GM18508 (cell line): Measurements from ENCODE around the gene DDX18.

Experiments used
- ATAC-seq: cut with Tn5 transposase; IDR thresholded peaks from one replicate; pipeline ENCODE4 v1.9.1; 2021; ENCODE audit warnings: moderate number of reproducible peaks; ENCODE audit not compliant: insufficient read depth, unreplicated experiment

DDX18 gene

DNA sequence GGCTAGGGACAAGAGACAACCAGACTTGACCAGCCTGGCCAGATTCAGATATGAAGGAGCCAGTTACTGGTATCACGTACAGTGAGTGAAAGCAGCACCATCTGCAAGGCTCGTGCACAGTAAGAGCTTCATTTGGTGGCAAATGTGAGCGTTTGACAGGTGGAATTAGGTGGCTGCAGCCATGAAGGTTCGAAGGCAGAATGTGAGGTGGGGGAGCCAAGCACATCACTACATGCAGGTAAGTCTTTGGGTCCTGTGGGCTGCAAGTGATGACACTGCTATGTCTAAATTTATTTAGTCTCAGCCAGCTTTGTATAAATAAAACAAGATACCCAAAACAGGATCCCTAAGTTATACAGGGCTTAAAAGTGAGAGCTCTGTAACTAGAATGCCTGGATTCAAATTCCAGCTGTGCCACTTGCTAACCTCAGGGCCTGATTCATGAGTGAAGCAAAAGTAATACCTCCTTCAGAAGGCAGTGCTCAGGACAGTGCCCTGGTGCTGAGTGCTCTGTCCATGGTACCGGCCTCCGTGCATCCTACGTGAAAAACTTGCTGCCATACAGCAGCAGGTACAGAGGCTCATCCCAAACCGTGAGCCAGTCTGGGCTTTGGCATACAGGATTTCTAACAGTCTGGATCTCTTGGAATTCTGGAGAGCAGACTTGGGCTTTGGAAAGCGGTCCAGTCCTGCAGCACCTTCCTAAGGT, 18.6 kb downstream of the DDX18 start:
- ATAC-seq = no peak

DNA sequence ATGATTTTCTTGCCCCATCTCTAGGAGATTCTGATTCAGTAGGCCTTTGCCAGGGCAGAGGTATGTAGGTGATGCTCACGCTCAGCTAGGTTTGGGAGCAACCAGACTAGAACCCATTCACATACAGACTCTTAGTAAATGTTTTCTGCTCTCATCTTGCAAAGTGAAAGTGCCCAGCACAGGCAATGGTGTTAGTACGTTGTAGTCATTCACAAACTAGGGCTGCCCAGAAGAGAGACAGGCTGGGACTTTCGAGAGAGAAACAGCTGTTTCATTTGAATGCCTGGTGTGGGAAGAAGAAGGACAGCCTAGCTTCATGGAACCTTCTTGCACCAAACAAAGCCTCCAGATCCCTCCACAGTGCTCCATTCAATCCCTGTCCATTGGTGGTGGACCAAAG, 19.4 kb downstream of the DDX18 start:
- ATAC-seq = peak; percentile 42

DNA sequence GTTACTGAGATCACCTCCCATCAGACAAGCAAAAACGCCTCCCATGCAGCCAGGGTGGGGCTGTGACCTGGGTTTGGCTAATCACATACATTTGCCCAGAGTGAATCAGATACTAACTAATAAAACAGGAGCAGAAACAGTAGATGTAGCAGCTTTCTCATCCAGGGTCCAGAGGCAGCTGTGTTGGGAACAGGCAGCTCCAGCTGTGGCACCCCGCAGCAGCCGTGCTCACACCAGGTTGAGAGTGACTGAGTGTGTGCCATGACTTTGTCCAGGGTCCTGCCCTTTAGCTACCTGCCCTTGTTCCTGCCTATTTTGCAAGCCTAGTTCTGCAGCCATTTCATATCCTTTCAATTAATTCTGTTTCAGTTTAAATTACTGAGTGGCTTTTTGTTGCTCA, 20.5 kb downstream of the DDX18 start:
- no peak for ATAC-seq

DNA sequence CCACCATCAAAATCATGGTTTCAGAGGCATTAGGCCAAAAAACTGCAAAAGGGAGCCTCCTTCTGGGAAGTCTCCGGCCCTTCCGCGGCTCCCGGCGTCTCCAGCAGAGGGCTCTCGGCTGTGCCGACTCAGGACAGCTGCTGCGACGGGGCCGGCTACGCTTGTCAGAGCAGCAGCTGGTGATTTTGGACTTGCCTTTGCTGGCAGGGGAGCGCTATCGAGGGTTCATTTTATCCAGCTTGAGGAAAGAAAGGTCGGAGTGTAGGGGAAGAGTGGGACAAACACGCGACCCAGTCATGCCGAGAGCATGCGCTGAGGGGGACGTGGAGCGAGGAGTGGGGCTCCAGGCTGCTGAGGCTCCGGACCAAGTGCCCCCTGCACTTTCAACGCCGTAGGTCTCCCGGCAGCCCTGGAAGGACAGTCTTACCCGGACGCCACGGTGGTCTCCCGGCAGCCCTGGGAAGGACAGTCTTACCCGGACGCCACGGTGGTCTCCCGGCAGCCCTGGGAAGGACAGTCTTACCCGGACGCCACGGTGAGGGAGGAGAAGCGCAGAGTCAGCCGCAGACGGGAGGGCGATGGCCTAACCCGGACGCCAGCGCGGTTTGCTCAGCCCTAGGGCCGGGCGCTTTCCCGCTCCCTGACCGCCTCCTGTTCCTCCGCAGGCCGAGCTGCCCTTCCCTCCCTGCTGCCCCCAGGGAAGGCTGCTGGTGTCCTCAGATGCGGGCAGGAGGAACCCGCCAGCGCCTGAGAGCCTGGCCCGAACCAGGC, 21.7 kb downstream of the DDX18 start:
- ATAC-seq = peak; percentile 58

DNA sequence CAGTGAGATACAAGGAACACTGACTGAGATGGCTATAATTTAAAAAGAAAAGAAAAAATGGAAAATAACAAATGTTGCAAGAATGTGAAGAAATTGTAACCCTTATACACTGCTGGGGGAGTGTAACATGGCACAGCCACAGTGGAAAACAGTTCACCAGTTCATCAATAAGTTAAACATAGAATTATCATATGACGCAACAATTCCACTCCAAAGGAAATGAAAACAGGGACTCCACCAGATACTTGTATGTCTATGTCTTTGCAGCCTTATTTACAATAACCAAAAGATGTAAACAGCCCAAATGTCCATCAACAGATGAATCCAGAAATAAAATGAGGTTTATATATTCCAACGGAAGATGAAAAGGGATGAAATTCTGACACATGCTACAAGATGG, 30.8 kb downstream of the DDX18 start:
- ATAC-seq = no peak

DNA sequence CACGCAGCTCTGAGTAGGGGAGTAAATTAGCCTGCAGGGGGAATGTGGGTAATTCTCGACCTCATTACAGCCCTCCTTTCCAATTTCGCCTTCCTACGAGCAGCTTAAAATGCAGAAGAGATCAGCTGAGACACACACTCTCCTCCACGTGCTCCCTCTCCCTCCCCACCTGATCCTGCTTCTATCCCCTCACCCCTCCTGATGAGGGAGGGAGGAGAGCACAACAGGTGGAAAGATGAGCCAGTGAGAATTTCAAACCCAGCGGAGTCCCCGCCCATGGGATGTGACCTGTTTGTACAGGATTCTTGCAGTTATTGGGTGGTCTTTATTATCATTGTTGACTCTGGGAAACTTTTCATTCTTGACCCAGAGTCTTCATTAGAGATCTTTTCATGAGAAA, 35.5 kb downstream of the DDX18 start:
- no peak for ATAC-seq

DNA sequence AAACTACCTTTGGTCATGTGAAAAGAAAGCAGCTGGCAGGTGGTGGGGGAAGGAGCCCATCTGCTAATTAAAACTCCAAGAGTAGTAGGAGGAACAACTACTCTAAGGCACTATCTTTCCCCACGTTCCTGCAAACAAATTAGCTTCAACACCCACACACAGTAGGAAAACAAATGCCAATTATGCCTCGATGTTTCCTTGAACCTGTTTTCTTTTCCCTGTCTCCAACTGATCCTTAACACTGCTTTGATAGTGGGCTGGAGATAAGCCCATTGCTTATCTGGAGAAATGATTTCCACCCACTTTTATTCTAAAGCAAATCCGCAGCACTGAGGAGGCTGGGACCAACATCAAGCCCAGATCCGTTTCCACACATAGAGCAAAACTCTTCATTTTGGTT, 36.0 kb downstream of the DDX18 start:
- ATAC-seq = no peak

DNA sequence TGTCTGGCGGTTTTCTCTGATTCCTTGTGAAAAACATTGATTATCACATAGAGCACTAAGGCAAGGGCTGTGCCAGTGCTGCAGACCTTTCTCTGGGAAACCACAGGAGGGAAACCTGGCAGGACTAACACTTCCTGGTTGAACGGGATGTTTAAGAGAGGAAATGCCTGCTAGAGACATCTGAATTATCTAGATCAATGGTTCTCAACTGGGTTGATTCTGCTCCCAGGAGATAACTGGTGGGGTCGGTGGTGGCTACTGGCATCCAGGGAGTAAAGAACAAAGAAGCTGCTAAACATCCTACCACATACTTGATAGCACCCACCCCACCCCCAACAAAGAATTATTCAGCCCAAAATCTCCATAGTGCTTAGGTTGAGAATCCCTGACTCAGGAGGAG, 37.5 kb downstream of the DDX18 start:
- ATAC-seq = no peak

DNA sequence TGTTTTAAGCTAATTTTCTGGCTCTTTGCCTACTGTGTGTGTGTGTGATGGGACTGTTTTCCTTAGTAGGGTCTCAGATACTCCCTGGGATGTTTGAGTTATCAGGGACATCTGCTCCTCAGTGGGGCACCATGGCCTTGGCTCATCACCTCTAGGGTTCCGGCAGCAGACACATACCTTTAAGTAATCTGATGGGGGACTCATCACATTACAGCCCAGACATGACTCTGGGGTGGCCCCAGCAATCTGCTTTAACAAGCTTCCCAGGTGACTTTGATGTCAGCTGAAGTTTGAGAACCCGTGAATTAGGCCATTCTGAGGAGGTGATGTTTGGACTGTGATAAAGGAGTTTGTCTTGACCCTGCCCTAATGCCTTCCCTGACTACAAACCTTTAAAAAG, 38.8 kb downstream of the DDX18 start:
- ATAC-seq = no peak

DNA sequence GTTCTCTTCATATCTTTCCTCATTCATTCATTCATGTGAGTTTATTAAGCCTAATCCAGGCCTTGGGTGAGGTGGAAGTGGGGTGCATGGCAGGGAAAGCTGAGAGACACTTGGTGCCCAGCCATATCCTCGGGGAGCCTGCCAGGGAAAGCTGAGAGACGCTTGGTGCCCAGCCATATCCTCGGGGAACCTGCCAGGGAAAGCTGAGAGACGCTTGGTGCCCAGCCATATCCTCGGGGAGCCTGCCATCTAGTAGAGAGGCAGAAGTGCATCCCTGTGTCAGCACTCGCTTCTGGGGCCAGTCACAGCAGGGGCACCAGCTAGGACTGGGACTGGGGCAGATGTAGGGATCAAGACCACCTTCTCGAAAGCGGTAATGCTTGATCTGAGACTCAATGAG, 39.4 kb downstream of the DDX18 start:
- no peak for ATAC-seq

DNA sequence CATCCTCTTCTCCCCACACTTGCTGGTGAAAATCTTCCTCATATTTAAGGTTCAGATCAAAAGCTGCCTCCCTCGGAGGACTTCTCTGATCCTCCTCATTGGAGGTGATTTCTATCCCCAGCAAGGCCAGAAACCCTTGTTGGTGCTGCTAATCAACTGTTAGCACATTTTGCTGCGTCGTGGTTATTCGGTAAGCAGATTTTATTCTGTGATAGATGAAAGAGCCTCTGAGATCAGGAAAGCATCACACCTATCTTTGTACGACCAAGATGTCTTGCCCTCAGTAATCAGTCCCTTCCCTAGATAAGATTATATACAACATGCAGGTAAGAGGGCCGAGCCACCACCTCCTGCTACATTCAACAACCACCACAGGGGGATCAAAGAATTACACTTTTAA, 40.1 kb downstream of the DDX18 start:
- no peak for ATAC-seq

DNA sequence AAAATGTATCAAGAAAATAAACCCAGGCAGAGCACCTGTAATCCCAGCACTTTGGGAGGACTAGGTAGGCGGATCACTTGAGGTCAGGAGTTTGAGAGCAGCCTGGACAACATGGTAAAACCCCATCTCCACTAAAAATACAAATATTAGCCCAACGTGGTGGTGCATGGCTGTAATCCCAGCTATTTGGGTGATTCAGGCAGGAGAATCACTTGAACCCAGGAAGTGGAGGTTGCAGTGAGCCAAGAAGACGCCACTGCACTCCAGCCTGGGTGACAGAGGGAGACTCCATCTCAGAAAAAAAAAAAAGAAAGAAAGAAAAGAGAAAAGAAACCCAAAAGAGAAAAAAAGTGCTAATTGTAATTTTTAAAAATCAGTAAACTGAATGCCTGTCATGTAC, 41.4 kb downstream of the DDX18 start:
- no peak for ATAC-seq

DNA sequence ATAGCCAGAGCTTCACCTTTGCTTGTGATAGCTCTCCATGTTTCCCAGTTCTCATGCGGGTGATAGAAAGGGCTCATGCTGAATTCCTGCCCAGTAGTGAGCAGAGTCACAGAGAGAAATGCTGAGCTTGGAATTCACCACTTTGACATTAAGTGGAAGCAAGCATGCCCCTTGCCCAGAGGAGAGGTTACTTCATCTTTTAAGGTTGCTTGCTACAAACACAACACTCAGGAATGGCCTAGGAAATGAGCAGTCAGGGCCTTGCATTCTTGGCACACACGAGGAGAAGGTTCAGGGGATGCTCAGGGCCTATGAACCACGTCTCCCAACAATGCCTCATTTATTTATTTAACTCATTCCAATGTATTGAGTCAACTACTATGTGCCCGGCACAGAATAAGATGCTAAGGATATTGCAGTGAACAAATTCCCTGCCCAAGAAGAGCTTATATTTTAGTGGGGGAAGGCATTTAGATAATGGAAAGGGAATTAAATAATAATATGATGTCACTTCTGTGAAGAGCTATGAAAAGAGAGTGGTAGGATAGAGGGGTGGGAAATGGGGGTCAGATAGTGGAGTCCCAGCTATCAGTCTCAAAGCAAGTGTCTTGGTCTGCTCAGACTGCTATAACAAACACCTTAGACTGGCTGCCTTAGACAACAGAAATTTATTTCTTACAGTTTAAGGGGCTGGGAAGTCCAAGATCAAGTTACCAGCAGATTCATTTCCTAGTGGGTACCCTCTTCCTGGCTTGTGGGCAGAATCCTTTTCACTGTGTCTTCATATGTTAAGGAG, 42.1 kb downstream of the DDX18 start:
- ATAC-seq = no peak

DNA sequence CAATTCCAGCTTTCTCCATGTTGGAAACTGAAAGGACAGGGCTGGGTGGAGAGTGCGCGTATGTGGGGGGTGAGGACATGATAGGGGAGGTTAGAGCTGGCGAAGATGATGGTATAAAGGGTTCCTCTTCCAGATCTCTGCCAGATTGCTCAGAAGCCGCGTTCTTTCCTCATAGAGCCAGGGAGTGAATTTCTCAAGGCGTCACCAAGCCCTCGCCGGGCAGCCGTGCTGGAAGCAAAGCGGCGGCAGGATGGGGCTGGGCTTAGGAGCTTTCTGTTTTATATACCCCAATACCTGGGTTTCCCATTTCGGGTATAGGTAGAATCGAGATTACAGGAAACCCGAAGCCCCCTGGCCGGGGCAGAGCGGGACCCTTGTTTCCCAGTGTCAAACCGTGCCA, 43.8 kb downstream of the DDX18 start:
- ATAC-seq = no peak

DNA sequence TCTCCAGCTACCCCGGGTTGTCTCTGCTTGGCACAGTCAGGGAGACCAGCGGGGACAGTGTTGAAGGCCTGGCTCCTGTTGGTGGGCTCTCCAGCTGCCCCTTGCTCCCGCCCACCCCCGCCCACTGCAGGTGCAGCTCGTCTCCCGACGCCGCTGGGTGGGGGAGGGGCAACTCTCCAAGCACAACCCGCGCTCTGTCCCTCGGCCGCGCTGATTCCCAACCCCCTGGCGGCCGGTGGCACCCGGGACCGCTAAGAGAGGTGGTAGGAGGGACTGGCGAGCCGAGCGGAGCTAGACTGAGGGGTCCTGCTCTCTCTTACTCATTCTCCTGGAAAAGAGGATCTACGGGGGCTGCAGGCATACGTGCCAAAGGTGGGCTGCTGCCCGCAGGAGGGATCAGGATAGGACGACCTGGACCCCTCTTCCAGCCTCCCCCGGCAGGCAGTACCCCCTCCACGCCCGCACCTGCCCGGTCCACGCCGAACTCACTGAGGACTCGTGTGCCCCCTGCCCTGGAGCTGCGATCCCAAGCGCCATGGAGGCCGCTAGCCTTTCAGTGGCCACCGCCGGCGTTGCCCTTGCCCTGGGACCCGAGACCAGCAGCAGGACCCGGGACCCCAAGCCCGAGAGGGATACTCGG, 44.5 kb downstream of the DDX18 start:
- ATAC-seq = no peak

DNA sequence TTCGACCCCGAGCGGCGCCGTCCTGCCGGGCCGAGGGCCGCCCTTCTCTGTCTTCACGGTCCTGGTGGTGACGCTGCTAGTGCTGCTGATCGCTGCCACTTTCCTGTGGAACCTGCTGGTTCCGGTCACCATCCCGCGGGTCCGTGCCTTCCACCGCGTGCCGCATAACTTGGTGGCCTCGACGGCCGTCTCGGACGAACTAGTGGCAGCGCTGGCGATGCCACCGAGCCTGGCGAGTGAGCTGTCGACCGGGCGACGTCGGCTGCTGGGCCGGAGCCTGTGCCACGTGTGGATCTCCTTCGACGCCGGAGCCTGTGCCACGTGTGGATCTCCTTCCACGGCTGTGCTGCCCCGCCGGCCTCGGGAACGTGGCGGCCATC, 45.0 kb downstream of the DDX18 start:
- ATAC-seq = no peak

DNA sequence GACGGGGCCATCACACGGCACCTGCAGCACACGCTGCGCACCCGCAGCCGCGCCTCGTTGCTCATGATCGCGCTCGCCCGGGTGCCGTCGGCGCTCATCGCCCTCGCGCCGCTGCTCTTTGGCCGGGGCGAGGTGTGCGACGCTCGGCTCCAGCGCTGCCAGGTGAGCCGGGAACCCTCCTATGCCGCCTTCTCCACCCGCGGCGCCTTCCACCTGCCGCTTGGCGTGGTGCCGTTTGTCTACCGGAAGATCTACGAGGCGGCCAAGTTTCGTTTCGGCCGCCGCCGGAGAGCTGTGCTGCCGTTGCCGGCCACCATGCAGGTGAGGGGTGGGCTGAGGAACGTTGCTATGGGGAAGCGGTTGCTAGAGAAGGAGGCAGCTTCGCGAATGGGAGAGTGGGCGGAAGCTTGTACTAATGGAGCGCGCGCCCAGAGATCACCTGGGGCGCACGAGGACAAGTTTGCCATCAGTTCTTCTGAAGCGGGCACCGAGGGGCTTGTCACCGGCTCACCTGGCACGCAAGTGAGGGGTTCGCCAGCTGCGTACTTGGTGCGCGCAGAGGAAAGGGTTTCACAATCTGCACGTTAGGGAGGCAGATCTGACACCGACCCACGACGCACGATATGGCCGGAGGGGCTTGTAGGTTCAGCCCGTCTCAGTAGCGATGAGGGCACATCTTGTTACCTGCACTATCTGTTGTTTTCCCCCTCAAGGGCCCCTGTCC, 45.6 kb downstream of the DDX18 start:
- no peak for ATAC-seq

DNA sequence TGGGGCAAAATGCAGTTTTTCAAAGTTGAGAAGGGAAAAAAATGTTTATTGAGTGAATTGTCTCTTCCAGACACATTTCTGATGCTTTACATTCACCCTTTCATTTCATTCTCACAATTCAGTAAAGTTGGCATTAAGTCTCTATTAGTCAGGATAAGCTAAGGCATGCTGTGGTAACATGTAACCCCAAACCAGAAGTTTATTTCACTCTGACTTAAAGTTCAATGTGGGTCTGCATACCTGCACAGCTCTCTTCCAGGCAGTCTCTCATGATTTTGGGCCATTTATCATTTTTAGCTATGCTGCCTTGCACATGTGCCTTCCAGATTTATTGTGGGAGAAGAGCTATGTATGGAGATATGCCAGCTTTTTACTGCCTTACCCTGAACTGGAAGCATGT, 48.0 kb downstream of the DDX18 start:
- no peak for ATAC-seq

DNA sequence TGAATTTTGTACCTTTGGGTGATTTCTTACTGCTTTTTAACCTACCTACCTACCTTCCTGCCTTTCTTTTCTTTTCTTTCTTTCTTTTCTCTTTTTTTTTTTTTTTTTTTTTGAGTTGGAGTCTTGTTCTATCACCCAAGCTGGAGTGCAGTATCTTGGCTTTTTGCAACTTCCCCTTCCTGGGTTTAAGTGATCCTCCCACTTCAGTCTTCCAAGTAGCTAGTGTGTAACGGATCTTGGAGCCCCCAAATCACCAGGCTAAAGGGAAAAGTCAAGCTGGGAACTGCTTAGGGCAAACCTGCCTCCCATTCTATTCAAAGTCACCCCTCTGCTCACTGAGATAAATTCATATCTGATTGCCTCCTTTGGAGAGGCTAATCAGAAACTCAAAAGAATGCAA, 61.3 kb downstream of the DDX18 start:
- no peak for ATAC-seq

DNA sequence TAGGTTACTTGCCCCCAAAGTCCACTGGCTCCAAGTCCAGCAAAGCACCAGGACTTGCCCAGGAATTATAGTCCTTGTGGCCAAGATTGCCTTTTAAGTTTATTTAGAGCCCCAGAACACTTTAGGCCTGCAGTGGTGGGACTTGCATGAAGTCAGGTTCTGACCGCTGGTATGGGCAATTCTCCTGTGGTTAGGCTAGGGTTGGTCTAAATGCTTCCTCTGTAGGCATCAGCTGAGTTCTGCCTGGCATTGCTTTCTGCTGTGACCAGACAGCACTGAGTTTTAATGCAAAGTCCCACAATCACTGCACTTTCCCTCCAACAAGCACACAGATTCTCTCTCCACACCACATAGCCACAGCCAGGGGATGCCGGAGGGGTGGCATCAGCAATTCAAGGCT, 64.5 kb downstream of the DDX18 start:
- no peak for ATAC-seq
